GM12878 (cell line): ENCODE data around the gene SPRN.

Experiments
- BRCA1 ChIP-seq: IDR thresholded peaks from 2 replicates; pipeline ENCODE4 v1.6.1; 2011; ENCODE audit warnings: low read depth, low read length, improper control_type of control experiment
- EGR1 ChIP-seq, 2 experiments: IDR thresholded peaks; 1 replicate in 1 of 2; 2 replicates in 1 of 2; pipeline ENCODE4 v1.6.1; 2011 to 2012; ENCODE audit warnings: low read depth in 2 of 2, low read length in 2 of 2, borderline replicate concordance in 1 of 2, mild to moderate bottlenecking in 1 of 2, moderate library complexity in 1 of 2
- EP300 ChIP-seq, 2 experiments: fragments of 150-350 bp in 1 of 2; IDR thresholded peaks; 2 replicates each; pipeline ENCODE4 v1.6.1; 2011 to 2012; ENCODE audit warnings: low read depth in 2 of 2, low read length in 2 of 2, borderline replicate concordance in 1 of 2, improper control_type of control experiment in 1 of 2, inconsistent platforms in 1 of 2; ENCODE audit not compliant: control insufficient read depth in 1 of 2
- EZH2 ChIP-seq: IDR thresholded peaks from 2 replicates; pipeline ENCODE4 v1.6.1; 2012; ENCODE audit warnings: low read depth, mild to moderate bottlenecking, control low read depth, inconsistent platforms, low read length, borderline replicate concordance; ENCODE audit not compliant: control insufficient read depth
- POLR2A ChIP-seq: IDR thresholded peaks from 2 replicates; pipeline ENCODE4 v1.6.1; 2011; ENCODE audit warnings: low read depth, mild to moderate bottlenecking, low read length
- POLR2AphosphoS5 ChIP-seq: IDR thresholded peaks from 2 replicates; pipeline ENCODE4 v1.6.1; 2011; ENCODE audit warnings: mild to moderate bottlenecking, low read length, inconsistent platforms
- RAD51 ChIP-seq: fragments of 450-650 bp; IDR thresholded peaks from 2 replicates; pipeline ENCODE4 v1.6.1; 2016; ENCODE audit warnings: moderate library complexity, mild to moderate bottlenecking, inconsistent platforms
- SMC3 ChIP-seq: IDR thresholded peaks from 2 replicates; pipeline ENCODE4 v1.6.1; 2011; ENCODE audit warnings: low read length, improper control_type of control experiment, borderline replicate concordance
- TBL1XR1 ChIP-seq: IDR thresholded peaks from 2 replicates; pipeline ENCODE4 v1.6.1; 2012; ENCODE audit warnings: low read depth, low read length, improper control_type of control experiment
- TCF3 ChIP-seq: IDR thresholded peaks from 2 replicates; pipeline ENCODE4 v1.6.1; 2012; ENCODE audit warnings: low read depth, mild to moderate bottlenecking, low read length, borderline replicate concordance; ENCODE audit not compliant: insufficient read depth
- TF ChIP-seq, protein P1 (sequence below): IDR thresholded peaks from 2 replicates; pipeline ENCODE4 v1.6.1; 2012; ENCODE audit warnings: low read depth, low read length, improper control_type of control experiment
- TF ChIP-seq, protein P2 (sequence below), 3 experiments: IDR thresholded peaks in 2 of 3; conservative IDR thresholded peaks in 1 of 3; 2 replicates each; pipeline ENCODE4 v1.5.1; 2011; ENCODE audit warnings: low read depth in 3 of 3, low read length in 3 of 3, mild to moderate bottlenecking in 3 of 3, control low read depth in 2 of 3, moderate library complexity in 2 of 3, inconsistent platforms in 1 of 3, mixed read lengths in 1 of 3; ENCODE audit not compliant: control insufficient read depth in 2 of 3, insufficient read depth in 1 of 3; ENCODE audit errors: extremely low read depth in 1 of 3

DNA sequence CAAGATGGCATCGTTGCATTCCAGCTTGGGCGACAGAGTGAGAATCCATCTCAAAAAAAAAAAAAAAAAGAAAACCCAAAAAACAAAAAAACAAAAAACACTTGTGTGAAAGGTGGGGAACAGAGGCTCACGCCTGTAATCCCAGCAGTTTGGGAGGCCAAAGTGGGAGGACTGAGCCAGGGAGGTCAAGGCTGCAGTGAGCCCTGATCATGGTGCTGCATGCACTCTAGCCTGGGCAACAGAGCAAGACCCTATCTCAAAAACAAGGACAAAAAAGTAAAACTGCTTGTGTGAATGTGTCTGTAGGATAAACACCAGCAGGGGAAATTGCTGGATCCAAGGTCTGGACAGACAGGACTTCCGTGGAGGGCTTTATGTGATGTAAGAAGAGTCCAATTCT is 40.9 kb downstream of the SPRN start:
- TF ChIP-seq, protein P1, sequence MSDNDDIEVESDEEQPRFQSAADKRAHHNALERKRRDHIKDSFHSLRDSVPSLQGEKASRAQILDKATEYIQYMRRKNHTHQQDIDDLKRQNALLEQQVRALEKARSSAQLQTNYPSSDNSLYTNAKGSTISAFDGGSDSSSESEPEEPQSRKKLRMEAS, result no peak
- TF ChIP-seq TCF3 (no peak), POLR2AphosphoS5 (no peak), TBL1XR1 (no peak), RAD51 (no peak), POLR2A (no peak), EZH2 (no peak), EGR1 (IDR thresholded peaks at IDR 0.05; ENCODE audit: borderline replicate concordance in 1 of 2, low read depth in 2 of 2, low read length in 2 of 2) (no peak), SMC3 (no peak), EP300 (IDR thresholded peaks at IDR 0.05; ENCODE audit: borderline replicate concordance in 1 of 2, control insufficient read depth in 1 of 2, low read depth in 2 of 2, low read length in 2 of 2) (no peak), BRCA1 (no peak)
- TF ChIP-seq, protein P2, sequence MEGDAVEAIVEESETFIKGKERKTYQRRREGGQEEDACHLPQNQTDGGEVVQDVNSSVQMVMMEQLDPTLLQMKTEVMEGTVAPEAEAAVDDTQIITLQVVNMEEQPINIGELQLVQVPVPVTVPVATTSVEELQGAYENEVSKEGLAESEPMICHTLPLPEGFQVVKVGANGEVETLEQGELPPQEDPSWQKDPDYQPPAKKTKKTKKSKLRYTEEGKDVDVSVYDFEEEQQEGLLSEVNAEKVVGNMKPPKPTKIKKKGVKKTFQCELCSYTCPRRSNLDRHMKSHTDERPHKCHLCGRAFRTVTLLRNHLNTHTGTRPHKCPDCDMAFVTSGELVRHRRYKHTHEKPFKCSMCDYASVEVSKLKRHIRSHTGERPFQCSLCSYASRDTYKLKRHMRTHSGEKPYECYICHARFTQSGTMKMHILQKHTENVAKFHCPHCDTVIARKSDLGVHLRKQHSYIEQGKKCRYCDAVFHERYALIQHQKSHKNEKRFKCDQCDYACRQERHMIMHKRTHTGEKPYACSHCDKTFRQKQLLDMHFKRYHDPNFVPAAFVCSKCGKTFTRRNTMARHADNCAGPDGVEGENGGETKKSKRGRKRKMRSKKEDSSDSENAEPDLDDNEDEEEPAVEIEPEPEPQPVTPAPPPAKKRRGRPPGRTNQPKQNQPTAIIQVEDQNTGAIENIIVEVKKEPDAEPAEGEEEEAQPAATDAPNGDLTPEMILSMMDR (IDR thresholded peaks at IDR 0.05 in 2 of 3, conservative IDR thresholded peaks at IDR 0.05 in 1 of 3; ENCODE audit: control insufficient read depth in 2 of 3, extremely low read depth in 1 of 3, insufficient read depth in 1 of 3, low read depth in 3 of 3, low read length in 3 of 3), result no peak
